ENCODE data around the gene PTPRC.

Gene PTPRC

DNA sequence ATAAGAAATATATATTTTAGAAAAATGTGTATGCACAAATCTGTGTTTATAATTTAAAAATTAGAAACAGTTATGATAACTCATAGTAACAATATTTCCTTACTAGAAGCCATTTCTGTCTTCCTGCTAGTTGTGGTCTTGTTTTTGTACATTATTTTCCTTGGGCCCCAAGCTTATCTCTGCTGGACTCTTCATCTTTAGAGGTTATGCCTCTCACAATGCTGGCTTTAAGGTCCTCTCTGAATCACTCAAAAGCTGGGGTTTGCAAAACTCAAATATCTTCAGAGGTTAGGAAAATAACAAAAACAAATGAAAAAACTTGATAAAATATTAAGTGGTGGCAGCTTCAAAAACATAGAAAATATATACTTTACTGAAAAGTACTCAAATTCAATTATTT, 133.8 kb downstream of the PTPRC start:
- DNase-seq: no peak

DNA sequence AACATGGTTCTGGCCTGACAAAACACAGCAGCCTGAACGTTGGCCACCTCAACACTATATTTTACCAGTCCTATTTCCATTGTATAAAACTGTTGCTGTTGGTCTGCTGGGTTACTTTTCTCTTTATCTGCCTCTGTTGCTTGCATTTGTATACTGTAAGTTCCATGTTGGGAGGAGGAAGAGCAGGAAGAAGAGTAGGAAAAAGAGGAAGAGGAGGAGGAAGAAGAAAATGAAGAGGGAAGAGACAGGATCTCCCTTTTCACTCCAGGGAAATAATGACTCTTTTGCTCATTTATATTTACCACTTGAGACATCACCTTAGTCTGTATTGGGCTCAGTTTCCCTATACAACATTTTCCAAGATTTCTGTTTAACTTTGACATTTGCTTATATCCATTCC, 134.2 kb downstream of the PTPRC start:
- no peak for DNase-seq

- DNase-seq: no peak
Observed at GRCh38 chr1:198773523-198773922, 134.7 kb downstream of the PTPRC start.

GRCh38 chr1:198774421-198774820, 135.6 kb downstream of the PTPRC start:
- DNase-seq: no peak

DNA sequence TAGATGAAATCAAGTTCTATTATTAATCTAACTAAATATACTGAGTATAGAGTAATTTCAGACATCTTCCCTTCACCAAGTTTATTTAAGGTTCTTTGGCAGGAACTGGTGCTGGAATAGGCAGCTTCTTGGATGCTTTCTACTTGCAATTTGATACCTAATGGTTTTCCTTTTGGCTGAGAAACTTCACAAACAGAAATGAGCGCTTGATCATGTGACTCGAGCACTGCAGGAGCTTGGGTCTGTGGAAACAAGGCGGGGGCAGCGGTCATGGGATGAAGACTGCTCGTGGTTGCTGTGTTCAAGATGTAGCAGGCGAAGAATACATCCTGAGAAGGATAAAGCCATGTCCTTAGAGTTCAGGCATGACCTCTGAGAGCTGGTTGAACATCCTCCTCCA, 136.8 kb downstream of the PTPRC start:
- DNase-seq: no peak

DNA sequence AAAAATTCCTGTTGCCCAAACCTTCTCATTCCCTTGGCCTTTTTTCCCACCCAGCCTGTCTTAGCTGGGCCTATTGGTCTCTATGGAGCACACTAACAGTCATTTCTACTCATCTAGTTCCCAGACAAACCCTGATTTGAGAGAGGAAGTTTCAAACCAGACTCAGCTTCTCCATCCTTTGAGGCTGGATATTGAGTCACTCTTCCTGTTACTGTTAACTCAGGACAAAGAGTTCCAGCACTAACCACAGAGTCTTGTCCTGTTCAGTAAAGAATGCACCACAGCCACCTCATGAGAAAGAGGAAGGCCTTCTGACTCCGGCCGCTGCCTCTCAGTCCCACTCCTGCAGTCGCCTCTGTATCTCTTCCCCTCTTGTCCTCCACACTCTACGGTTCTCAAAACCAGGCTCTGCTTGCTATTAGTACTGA, 137.8 kb downstream of the PTPRC start:
- DNase-seq: no peak

DNA sequence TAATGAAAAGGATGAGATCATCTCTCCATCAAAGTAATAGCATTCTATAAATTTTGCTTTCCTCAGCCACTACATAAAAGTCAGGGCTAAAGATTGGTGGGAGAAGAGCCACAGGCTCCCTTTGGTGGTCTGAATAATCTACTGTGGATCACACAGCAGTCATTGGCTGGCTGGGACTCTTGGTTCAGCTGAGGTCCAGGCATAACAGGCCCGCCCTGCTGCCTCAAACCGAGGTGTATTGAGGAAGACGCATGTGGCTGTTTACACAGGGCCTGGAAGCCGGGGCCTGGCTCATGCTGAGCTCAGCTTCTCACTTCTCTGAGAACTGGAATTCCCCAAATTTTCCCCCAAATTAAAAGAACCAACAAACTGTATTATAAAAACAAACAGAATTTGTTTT, 139.2 kb downstream of the PTPRC start:
- no peak for DNase-seq

DNA sequence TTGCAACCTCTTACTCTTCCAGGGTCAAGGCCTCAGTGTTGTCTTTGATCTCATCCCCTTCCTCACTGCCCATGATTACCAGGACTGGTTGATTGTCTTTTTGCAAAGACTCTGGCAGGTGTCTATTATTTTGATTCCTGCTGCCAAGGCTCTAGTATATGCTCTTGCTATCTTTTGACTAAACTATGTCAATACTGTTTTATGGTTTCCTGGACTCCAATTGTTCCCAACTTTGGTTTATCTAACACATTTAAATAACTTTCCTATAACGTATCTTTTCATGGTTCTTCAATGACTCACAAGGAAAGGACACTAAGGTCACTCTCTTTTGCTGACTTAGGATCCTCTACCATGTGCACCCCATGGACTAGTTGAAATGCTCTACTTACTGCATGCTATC, 141.5 kb downstream of the PTPRC start:
- DNase-seq: no peak

DNA sequence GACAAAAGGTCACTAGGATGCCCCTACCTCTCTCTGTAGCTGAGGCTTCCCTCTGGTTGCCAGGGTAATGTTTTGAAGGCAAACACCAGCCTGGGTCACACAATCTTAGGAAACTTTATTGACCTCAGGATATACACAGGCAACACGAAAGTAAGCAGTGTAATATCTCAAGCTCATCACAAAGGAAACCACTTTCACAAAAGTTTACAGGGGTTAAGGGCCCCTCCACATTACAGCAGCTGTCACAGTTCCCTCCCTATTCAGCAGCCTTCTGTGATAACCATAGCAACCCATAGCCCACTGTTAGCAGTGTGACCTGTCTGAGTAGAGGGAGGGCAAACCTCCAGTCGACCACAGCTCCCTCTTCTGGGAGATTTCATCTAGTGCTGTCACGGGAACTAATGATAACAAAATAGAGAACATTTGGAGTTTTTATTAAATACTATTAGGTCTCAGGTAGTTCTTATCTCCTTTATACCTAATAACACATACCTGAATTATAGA, 149.8 kb downstream of the PTPRC start:
- DNase-seq: peak; percentile 37

- DNase-seq: no peak
Observed at GRCh38 chr1:198793714-198794113, 154.9 kb downstream of the PTPRC start.

- no peak for DNase-seq
Observed at GRCh38 chr1:198794498-198794897, 155.7 kb downstream of the PTPRC start.

DNA sequence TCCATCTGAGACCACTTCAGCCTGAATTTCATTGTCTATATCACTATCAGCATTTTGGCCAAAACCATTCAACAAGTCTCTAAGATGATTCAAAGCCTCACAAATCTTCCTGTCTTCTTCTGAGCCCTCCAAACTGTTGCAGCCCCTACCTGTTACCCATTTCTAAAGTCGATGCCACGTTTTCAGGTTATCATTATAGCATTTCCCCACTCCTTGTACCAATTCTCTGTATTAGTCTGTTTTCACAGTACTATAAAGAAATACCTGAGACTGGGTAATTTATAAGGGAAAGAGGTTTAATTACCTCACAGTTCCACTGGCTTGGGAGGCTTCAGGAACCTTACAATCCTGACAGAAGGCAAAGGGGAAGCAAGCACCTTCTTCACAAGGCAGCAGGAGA, 158.8 kb downstream of the PTPRC start:
- no peak for DNase-seq

DNA sequence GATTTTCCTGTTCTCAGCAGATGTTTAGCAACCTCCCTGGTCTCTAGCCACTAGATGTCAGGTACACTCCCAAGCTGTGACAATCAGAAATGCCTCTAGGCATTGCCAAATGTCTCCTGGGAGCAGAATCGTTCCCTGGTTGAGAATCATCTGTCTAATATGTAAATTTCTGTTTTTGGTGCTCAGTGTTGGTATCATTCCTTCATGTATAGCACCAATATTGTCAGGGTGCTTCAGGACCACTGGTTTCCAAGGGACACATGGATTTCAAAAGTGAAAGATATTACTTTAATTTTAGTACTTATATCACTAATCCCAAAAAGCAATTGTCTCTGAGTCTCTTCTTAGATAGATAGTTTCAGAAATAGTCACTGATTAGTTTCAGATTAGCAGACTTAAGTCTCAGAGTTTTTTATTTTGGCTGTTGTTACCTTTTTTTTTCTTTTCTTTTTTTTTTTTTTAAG, 160.1 kb downstream of the PTPRC start:
- no peak for DNase-seq

GRCh38 chr1:198805498-198806151, 166.8 kb downstream of the PTPRC start:
- no peak for DNase-seq

GRCh38 chr1:198806861-198807260, 168.0 kb downstream of the PTPRC start:
- no peak for DNase-seq

All from stimulated activated CD8-positive, alpha-beta memory T cell treated with anti-CD3 and anti-CD28 coated beads, Interleukin-4, amount 100 ng/mL, for 48 hours (primary cell).